Measurements from ENCODE around the gene OR2T11. TPM values are rescaled to one million over a fixed set of nuclear protein-coding genes. Genes with fewer than 3 reads are reported as not detected.
"Not testable (repeated sequence)": the region's sequence is repeated elsewhere in the genome, so short reads cannot be mapped to it uniquely, and the experiment has no call there.

Gene OR2T11
- total RNA-seq, 1 experiment from 2014 or later: not detected

DNA sequence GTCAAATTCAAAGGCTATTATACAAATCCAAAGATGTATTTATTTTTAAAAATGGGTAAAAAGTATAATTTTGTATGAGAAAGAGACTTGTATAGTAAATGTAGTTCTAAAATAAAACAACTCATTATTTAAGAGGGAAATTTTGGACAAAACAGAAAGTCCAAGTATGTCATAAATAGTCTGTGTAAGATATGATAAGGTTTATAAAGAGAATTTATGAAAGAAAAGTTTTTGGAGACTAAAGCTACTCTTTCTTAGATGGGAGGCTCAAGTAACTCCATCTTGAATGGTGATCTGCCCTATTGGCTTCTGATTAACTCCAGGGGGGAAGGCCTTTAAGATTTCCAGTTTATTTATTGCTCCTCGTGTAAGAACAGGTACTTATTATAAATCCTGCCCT, 35.1 kb upstream of the OR2T11 start:
- Histone ChIP-seq H3K18ac (ENCODE audit: insufficient read length, low read depth, low read length) (no peak overlapping the region), H3K14ac (ENCODE audit: insufficient read depth, low read length) (no peak overlapping the region), H4K91ac (ENCODE audit: insufficient read length, low read depth, low read length) (no peak overlapping the region), H2BK12ac (ENCODE audit: insufficient read length, low read depth, low read length) (no peak overlapping the region), H2BK20ac (ENCODE audit: low read depth, low read length, poor library complexity, severe bottlenecking) (no peak overlapping the region), H3K4me2 (ENCODE audit: insufficient read depth, insufficient read length, low read length) (no peak overlapping the region), H3K27me3 (ENCODE audit: insufficient read depth, low read length) (no peaks in the 10 kb centered on the region), H2AFZ (ENCODE audit: low read length) (no peak overlapping the region), H4K20me1 (ENCODE audit: control insufficient read depth, insufficient read depth, insufficient read length) (no peaks in the 10 kb centered on the region), H3K79me2 (ENCODE audit: insufficient read depth, low read length) (no peaks in the 10 kb centered on the region), H3T11ph (ENCODE audit: low read length) (no peak overlapping the region), H3K4me1 (ENCODE audit: insufficient read depth, low read length) (no peaks in the 10 kb centered on the region), H3K23me2 (ENCODE audit: insufficient read length, low read depth, low read length, poor library complexity, severe bottlenecking) (no peaks in the 10 kb centered on the region), H4K5ac (ENCODE audit: insufficient read length, low read depth, low read length) (no peak overlapping the region), H3K23ac (ENCODE audit: insufficient read length, low read depth, low read length) (no peak overlapping the region), H3K79me1 (ENCODE audit: insufficient read depth, low read depth, low read length, poor library complexity, severe bottlenecking) (no peaks in the 10 kb centered on the region), H3K9me3 (ENCODE audit: control insufficient read depth, low read depth, low read length) (peaks cover 50% of the 10 kb centered on the region), H2BK120ac (ENCODE audit: low read depth, low read length, poor library complexity, severe bottlenecking) (no peak overlapping the region), H2BK5ac (ENCODE audit: insufficient read length, low read length) (no peak overlapping the region), H3K9ac (ENCODE audit: extremely low read depth, insufficient read length, low read length) (no peak overlapping the region), H2AK5ac (ENCODE audit: insufficient read length, low read length) (no peak overlapping the region), H3K56ac (ENCODE audit: insufficient read length, low read depth, low read length) (no peak overlapping the region), H3K4ac (ENCODE audit: low read depth, low read length) (no peak overlapping the region), H2BK15ac (ENCODE audit: low read depth, low read length) (no peak overlapping the region), H4K8ac (replicated peaks; ENCODE audit: insufficient read length, low read depth, low read length) (no peak overlapping the region), H3K27ac (ENCODE audit: insufficient read length, low read depth, low read length) (no peak overlapping the region)
- Mint-ChIP-seq H3K27ac (no peak overlapping the region), H3K4me3 (no peak overlapping the region), H3K27me3 (ENCODE audit: low read depth) (peaks cover 1% of the 10 kb centered on the region), H3K36me3 (ENCODE audit: insufficient read depth in 1 of 3, low read depth in 3 of 3) (peaks cover 0 to 13% (median 3%) of the 10 kb centered on the region in 3 experiments; a peak in 4 of 7 replicates), H3K4me1 (no peaks in the 10 kb centered on the region), H3K9me3 (peaks cover 58 to 60% of the 10 kb centered on the region in 2 experiments)
- no peak for DNase-seq
- WGBS (ENCODE audit: extremely low coverage, insufficient read length, low lambda C conversion rate): no CpG with 5 or more reads among the region's 1 CpG
- TF ChIP-seq, protein P1, sequence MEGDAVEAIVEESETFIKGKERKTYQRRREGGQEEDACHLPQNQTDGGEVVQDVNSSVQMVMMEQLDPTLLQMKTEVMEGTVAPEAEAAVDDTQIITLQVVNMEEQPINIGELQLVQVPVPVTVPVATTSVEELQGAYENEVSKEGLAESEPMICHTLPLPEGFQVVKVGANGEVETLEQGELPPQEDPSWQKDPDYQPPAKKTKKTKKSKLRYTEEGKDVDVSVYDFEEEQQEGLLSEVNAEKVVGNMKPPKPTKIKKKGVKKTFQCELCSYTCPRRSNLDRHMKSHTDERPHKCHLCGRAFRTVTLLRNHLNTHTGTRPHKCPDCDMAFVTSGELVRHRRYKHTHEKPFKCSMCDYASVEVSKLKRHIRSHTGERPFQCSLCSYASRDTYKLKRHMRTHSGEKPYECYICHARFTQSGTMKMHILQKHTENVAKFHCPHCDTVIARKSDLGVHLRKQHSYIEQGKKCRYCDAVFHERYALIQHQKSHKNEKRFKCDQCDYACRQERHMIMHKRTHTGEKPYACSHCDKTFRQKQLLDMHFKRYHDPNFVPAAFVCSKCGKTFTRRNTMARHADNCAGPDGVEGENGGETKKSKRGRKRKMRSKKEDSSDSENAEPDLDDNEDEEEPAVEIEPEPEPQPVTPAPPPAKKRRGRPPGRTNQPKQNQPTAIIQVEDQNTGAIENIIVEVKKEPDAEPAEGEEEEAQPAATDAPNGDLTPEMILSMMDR (conservative IDR thresholded peaks at IDR 0.05): no peak

DNA sequence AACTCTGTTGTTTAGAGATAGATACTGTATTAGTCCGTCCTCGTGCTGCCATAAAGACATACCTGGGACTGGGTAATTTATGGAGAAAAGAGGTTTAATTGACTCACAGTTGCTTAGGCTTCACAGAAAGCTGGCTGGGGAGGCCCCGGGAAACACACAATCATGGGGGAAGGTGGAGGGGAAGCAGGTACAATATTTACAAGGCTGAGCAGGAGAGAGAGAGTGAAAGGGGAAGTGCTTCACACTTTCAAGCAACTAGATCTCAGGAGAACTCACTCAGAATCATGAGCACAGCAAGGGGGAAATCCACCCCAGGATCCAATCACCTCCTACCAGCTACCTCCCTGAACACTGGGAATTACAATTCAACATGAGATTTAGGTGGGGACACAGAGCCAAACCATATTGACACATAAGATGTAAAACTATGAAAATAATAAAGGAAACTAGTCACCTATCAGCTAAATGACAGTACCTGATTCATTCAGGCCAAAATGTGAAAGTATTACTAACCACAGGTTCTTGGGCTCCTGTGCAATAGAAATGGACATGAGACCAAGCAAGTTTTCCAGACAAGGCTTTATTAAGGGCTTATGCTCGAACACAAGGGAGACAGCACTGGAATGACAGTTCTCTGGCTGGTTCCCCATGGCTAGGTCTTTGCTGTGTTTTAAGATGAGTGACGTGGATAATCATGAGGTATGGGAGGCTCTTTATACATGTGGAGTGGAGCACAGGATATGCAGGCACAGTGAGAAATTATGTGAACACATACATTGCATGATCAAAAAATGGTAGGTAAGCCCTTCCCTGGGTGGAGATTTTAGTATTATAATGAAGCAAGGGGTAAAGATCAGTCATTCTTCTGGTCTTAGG, 28.8 kb upstream of the OR2T11 start:
- Mint-ChIP-seq H3K9me3 (peaks cover 76 to 78% of the 10 kb centered on the region in 2 experiments), H3K36me3 (ENCODE audit: insufficient read depth in 1 of 3, low read depth in 3 of 3) (peaks cover 0 to 25% (median 0%) of the 10 kb centered on the region in 3 experiments; a peak in 5 of 7 replicates)
- not testable (repeated sequence) for H3K14ac ChIP-seq (ENCODE audit: insufficient read depth, low read length); H3K4me1 Mint-ChIP-seq; H3K27me3 ChIP-seq (ENCODE audit: insufficient read depth, low read length); H2BK12ac ChIP-seq (ENCODE audit: insufficient read length, low read depth, low read length); H3K23me2 ChIP-seq (ENCODE audit: insufficient read length, low read depth, low read length, poor library complexity, severe bottlenecking); H4K8ac ChIP-seq (replicated peaks; ENCODE audit: insufficient read length, low read depth, low read length); H2BK15ac ChIP-seq (ENCODE audit: low read depth, low read length); H3K4me2 ChIP-seq (ENCODE audit: insufficient read depth, insufficient read length, low read length); H3K23ac ChIP-seq (ENCODE audit: insufficient read length, low read depth, low read length); H3K4me3 Mint-ChIP-seq; H3K79me2 ChIP-seq (ENCODE audit: insufficient read depth, low read length); H2AK5ac ChIP-seq (ENCODE audit: insufficient read length, low read length); H3K4me1 ChIP-seq (ENCODE audit: insufficient read depth, low read length); H2BK120ac ChIP-seq (ENCODE audit: low read depth, low read length, poor library complexity, severe bottlenecking); H3K56ac ChIP-seq (ENCODE audit: insufficient read length, low read depth, low read length); H3T11ph ChIP-seq (ENCODE audit: low read length); H4K20me1 ChIP-seq (ENCODE audit: control insufficient read depth, insufficient read depth, insufficient read length); H2AFZ ChIP-seq (ENCODE audit: low read length); H3K9ac ChIP-seq (ENCODE audit: extremely low read depth, insufficient read length, low read length); H3K27ac ChIP-seq (ENCODE audit: insufficient read length, low read depth, low read length); H3K18ac ChIP-seq (ENCODE audit: insufficient read length, low read depth, low read length); H2BK20ac ChIP-seq (ENCODE audit: low read depth, low read length, poor library complexity, severe bottlenecking); H2BK5ac ChIP-seq (ENCODE audit: insufficient read length, low read length); H3K79me1 ChIP-seq (ENCODE audit: insufficient read depth, low read depth, low read length, poor library complexity, severe bottlenecking); H3K27ac Mint-ChIP-seq; H3K27me3 Mint-ChIP-seq (ENCODE audit: low read depth); H4K91ac ChIP-seq (ENCODE audit: insufficient read length, low read depth, low read length); H4K5ac ChIP-seq (ENCODE audit: insufficient read length, low read depth, low read length); DNase-seq; H3K4ac ChIP-seq (ENCODE audit: low read depth, low read length)
- WGBS (ENCODE audit: extremely low coverage, insufficient read length, low lambda C conversion rate): no CpG with 5 or more reads among the region's 5 CpGs
- peaks cover 31% of the 10 kb centered on the region for H3K9me3 ChIP-seq (ENCODE audit: control insufficient read depth, low read depth, low read length)
